Hindlimb muscle (tissue), 1 donor: ENCODE measurements around the gene MIB1. TPM values are rescaled to one million over a fixed set of nuclear protein-coding genes. Genes with fewer than 3 reads are reported as not detected.

ENCODE experiments used
- DNase-seq: peaks from one replicate; pipeline ENCODE4 v3.0.0-alpha.2; 2013
- polyA plus RNA-seq: library from polyadenylated mRNA; unstranded; fragments of 120-200 nt; gene quantifications from one replicate; pipeline ENCODE4 v1.2.1, GENCODE V29; 2013; ENCODE audit not compliant: insufficient read length

MIB1 gene
- polyA plus RNA-seq, 1 donor = 46.1 TPM

DNA sequence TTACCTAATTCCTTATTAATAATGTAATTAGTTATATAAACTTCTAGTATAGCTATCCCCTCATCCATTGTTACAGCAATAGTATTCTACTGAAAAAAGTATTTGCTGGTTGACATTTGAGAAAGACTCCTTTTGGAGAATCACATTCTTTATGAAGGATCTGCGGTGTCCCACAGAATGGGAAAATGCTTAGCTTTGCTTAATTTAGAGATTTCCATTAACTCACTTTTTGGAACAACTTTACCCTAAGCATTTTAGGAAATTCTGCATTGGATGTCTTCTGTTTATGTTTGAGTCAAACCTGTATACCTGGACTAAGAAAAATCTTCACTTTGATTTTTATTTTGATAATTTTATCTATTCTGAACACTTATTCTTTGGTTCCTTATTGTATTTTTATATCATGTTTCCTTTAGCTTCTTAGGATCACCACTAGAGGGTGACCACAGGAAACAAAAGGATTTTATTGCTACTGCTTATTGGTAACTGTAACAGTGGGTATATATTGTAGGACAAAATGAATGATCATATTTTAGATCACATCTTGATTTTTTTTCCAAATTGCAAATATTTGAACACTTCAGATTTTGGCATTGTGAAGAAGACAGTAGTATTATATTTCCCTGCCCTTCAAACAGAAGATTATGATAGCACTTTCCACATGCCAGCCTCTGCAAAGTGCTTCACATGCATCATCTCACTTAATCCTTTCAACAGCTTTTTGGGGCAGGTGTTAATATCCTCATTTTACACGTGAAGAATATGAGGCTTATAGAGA, 79.6 kb downstream of the MIB1 start:
- DNase-seq = no peak

DNA sequence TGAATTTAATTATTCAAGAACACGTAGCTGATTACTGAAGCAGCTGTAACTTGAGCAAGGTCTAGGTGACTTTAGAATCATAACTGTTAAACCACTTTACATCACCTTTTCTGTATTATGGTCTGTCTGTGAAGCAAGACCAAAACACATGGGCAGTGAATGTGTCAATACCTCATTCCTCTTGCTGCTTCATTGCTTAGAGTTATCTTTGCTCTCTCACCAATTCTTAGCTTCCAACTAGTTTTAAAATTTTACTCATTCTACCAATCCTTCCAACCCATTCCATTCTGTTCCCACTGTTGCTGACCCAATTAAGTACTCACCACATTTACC, 80.2 kb downstream of the MIB1 start:
- DNase-seq = no peak

DNA sequence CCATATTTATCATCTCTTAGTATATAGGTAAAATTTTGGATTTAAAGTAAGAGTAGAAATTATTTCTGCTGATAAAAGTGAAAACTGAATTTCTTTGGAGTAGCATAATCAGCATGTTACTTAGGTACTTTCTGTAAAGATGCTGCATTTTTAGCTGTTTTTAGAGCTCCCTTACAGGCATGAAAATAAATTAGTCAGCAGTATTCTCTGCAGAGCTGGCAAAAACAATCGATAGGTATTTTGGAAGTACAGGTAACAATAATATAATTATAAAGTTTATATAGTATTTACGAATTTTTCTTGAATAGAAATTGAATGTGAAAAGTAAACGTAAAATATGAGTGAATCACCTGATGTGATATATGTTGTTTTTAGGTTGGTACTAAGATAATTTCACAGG, 83.3 kb downstream of the MIB1 start:
- no peak for DNase-seq

DNA sequence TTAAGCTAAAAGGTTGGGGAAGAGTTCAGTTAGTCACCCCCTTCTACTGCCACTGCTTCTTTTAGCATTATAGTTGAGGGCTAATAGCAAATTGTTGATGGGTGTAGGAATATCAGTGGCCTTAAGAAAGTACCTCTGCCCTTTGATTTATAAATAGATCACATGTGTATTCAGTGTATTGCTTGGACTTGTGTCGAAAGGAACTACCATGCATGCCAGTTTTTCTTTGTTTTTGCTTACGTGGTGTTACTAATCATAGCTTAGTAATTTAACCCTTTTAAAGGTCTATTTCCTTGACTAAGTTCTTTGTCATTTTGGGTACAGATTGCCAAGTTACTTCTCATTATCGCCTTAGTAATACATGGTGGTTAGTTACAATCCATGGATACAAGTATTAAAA, 85.6 kb downstream of the MIB1 start:
- no peak for DNase-seq

- no peak for DNase-seq
Observed at GRCh38 chr18:21826641-21827302, 86.2 kb downstream of the MIB1 start.

DNA sequence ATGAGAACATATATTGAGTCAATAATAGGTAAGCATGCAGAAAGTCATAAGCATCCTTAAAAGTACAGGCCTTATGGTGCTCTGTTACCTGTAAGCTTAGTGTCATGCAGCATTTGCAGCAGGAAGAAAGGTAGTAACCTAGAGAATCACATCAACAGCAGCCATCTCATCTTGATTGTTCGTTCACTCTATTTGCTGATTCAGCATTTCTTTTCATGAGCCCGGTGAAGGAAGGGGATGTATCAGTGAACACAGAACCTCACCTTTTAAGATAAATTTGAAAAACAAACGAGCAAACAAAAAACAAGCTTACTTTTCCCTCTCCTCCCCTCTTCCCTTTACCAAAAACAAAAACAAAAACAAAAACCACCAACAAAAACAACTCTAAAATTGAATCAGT, 89.9 kb downstream of the MIB1 start:
- DNase-seq = no peak

GRCh38 chr18:21831413-21831831, 90.8 kb downstream of the MIB1 start:
- DNase-seq = peak; percentile 51

- peak; percentile 25 for DNase-seq
Observed at GRCh38 chr18:21833604-21834298, 93.2 kb downstream of the MIB1 start.

DNA sequence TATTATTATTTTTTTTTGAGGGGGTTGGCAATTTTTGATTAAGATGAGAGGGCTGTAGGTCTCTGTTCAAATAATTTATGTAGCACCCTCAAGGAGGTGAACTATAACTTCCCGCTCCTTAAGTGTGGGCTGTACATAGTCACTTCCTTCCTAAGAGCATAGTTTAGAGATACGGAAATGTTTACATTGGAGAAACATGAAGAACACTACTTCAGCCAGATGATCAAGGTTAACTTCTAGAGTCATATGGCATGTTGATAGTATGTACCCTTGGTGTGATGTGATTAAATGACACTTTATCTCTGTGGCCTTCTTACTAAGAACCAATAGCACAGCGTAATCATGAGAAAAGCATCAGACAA, 93.7 kb downstream of the MIB1 start:
- no peak for DNase-seq

DNA sequence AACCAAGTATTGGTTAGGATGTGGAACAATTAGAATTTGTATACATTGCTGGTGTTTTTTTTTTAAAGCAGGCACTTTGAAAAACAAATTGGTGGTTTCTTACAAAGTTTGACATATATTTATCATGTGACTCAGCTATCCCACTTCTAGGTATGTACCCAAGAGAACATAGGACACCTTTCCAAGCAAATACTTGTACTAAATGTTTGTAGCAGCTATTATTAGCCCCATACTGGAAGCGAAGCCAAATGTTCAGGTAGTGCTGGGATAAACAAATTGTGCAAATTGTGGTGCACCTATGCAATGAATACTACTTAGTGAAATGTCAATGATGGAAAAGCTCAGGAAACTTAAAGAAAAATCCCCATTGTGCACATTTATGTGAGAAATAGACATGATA, 101.0 kb downstream of the MIB1 start:
- no peak for DNase-seq

DNA sequence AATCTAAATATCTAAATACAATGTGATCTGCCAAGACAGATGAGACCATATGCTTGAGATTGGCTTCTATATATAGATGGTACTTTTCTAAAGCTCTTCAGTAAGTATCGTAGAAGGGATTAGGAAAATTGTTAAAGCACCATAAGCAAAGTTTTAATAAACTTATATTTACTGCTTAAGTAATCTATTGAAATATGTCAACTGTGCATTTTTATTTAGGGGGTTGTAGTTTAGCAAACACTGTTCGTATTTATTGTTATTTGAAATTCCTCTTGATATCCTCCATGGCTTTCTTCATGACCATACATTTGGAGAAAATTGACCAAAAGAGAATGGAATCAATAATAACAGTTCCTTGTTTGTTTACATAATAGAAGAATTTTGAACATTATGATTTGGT, 102.7 kb downstream of the MIB1 start:
- DNase-seq = no peak

- peak; percentile 8 for DNase-seq
Observed at GRCh38 chr18:21851327-21851961, 110.9 kb downstream of the MIB1 start.

DNA sequence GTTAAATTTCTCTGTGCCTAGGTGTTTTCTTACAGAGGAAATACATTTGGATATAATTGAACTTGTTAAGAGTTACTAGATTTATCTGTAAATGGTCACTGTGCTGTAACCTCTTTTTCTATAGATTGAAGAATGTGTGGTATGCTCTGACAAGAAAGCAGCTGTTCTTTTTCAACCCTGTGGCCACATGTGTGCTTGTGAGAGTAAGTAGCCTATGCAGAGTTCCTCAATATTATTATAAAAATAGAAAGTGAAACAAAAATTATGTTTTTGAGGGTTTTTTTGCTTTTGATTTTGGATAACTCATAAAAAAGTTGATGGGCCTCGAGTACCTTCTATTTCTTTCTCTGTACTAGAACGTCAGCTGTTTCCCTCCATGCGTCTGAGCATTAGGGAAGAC, 112.4 kb downstream of the MIB1 start:
- no peak for DNase-seq

- no peak for DNase-seq
Observed at GRCh38 chr18:21853775-21854552, 113.4 kb downstream of the MIB1 start.

GRCh38 chr18:21855432-21855831, 114.8 kb downstream of the MIB1 start:
- DNase-seq = no peak

DNA sequence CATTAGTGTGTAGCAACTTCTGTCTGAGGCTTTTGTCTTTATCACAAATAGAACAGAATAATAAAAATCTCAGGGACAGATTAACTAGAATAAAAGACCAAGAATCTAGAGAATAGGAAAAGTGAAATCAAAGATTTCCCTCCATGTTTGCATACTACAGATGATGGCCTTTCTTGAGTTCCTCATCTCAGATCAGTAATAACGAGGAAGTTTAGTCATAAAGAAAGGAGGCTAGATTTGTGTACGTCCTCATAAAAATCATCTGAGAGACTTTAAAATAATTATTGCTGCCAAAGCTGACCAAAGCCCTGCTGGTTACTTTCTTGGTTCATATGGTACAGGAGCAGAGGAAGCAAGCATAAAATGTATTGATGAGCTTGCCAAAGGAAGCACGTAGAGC, 117.3 kb downstream of the MIB1 start:
- DNase-seq = no peak

- DNase-seq = no peak
Observed at GRCh38 chr18:21858544-21858943, 118.0 kb downstream of the MIB1 start.

GRCh38 chr18:21864386-21864785, 123.8 kb downstream of the MIB1 start:
- no peak for DNase-seq

DNA sequence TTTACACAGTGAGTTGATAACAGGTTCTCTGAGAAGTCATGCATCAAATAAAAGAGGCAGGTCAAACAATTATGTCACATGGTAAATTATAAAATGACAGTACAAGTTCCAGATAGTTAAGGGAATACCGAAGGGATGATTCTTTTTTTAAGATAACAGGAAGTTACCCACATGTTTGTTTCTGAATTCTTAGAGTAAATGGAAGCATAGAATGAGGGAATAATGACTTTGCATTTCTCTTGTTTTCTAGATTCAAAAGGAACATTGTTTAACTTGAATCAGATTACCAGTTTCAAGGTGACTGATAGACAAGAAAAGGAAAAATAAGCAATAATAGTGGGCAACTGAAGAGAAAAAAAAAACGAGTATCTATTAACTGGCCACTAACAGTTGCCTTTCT, 124.5 kb downstream of the MIB1 start:
- no peak for DNase-seq

GRCh38 chr18:21868770-21869169, 128.2 kb downstream of the MIB1 start:
- no peak for DNase-seq

- no peak for DNase-seq
Observed at GRCh38 chr18:21889570-21889969, 149.0 kb downstream of the MIB1 start.

DNA sequence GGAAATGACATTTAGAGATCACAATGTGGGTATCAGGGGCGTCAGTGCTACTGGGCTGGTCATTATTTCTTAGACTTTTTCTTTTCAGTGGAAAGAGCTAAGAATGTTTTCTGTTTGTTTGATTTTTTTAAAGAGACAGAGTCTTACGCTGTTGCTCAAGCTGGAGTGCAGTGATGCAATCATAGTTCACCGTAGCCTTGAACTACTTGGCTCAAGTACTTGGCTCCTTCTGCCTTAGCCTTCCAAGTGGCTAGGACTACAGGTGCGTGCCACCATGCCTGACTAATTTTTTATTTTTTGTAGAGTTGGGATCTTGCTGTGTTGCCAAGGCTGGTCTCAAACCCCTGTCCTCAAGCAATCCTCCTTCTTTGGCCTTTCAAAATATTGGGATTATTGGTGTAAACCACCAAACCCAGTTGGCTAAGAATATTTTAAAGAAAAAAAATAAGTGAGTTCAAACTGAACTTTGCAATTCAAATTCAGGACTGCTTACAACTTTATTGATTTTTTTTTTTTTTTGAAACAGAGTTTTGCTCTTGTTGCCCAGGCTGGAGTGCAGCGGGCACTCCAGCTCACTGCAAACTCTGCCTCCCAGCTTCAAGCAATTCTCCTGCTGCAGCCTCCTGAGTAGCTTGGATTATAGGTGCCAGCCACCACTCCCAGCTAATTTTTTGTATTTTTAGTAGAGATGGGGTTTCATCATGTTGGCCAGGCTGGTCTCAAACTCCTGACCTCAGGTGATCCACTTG, 154.2 kb downstream of the MIB1 start:
- DNase-seq = no peak
